H1 (cell line): ENCODE data around the gene LONP2. TPM values are rescaled to one million over a fixed set of nuclear protein-coding genes. Genes with fewer than 3 reads are reported as not detected.

Experiments
- CTCF ChIA-PET: fragments of 300-600 bp; sonication (Branson Sonifier 250); formaldehyde crosslinking; loops from one replicate; lab custom pipeline; 2021; ENCODE audit not compliant: partially characterized antibody; lab: Charles Lee
- POLR2A ChIA-PET: fragments of 300-600 bp; sonication (Branson Sonifier 250); formaldehyde crosslinking; loops from one replicate; lab custom pipeline; 2021; ENCODE audit warnings: inconsistent platforms; ENCODE audit not compliant: partially characterized antibody; lab: Charles Lee
- DNase-seq, 2 experiments: peaks; one replicate each; pipeline versions ENCODE4 v3.0.0 to v3.0.0-alpha.2; 2010 to 2022; ENCODE audit warnings: low spot score in 2 of 2, low read depth in 1 of 2, mixed read lengths in 1 of 2
- FAIRE-seq: peaks from 2 replicates; lab custom pipeline; 2011; peaks lifted over from hg19 to GRCh38; lab: Jason Lieb, UNC
- H2AFZ ChIP-seq: 2 replicates; pipeline ENCODE4 v1.8.1; 2012; ENCODE audit warnings: low read length, inconsistent platforms
- H2AK5ac ChIP-seq: 2 replicates; pipeline ENCODE4 v1.6.1; 2013; ENCODE audit warnings: low read depth, low read length
- H2BK120ac ChIP-seq: replicated peaks from 2 replicates; pipeline ENCODE3; 2013; ENCODE audit warnings: low read depth, low read length, inconsistent platforms
- H2BK12ac ChIP-seq: 2 replicates; pipeline ENCODE4 v1.6.1; 2013; ENCODE audit warnings: low read depth, low read length
- H2BK15ac ChIP-seq: 2 replicates; pipeline ENCODE4 v1.6.1; 2013; ENCODE audit warnings: low read length
- H2BK20ac ChIP-seq: 2 replicates; pipeline ENCODE4 v1.6.1; 2013; ENCODE audit warnings: low read length
- H2BK5ac ChIP-seq: 2 replicates; pipeline ENCODE4 v1.6.1; 2013; ENCODE audit warnings: low read depth, low read length
- H3K14ac ChIP-seq: 2 replicates; pipeline ENCODE4 v1.6.1; 2013; ENCODE audit warnings: inconsistent platforms; ENCODE audit not compliant: insufficient read length
- H3K18ac ChIP-seq: 2 replicates; pipeline ENCODE4 v1.6.1; 2013; ENCODE audit warnings: low read length; ENCODE audit errors: extremely low read depth
- H3K23ac ChIP-seq: 2 replicates; pipeline ENCODE4 v1.6.1; 2013; ENCODE audit warnings: inconsistent platforms; ENCODE audit not compliant: insufficient read length
- H3K23me2 ChIP-seq: 2 replicates; pipeline ENCODE4 v1.6.1; 2013; ENCODE audit warnings: low read depth, low read length
- H3K27ac ChIP-seq: 2 replicates; pipeline ENCODE4 v1.6.1; 2011; ENCODE audit warnings: low read depth, low read length, inconsistent platforms
- H3K27me3 ChIP-seq, 4 experiments: replicated peaks in 1 of 4; 1 replicate in 1 of 4; 2 replicates in 3 of 4; pipeline versions ENCODE4 v1.6.1 to v1.8.1; 2011 to 2013; ENCODE audit warnings: low read length in 3 of 4, mild to moderate bottlenecking in 3 of 4, inconsistent platforms in 2 of 4, mixed read lengths in 2 of 4, moderate library complexity in 1 of 4; ENCODE audit not compliant: control insufficient read depth in 3 of 4, insufficient read depth in 3 of 4; ENCODE audit errors: extremely low read depth in 1 of 4
- H3K36me3 ChIP-seq, 4 experiments: 2 replicates each; pipeline versions ENCODE4 v1.6.1 to v1.8.1; 2011 to 2013; ENCODE audit warnings: mild to moderate bottlenecking in 4 of 4, low read length in 3 of 4, moderate library complexity in 2 of 4, control low read depth in 1 of 4, inconsistent platforms in 1 of 4; ENCODE audit not compliant: insufficient read depth in 4 of 4, control insufficient read depth in 2 of 4
- H3K4ac ChIP-seq: replicated peaks from 2 replicates; pipeline ENCODE3; 2013; ENCODE audit warnings: low read length, low read depth, mixed read lengths, inconsistent platforms; ENCODE audit not compliant: insufficient read length
- H3K4me1 ChIP-seq, 4 experiments: replicated peaks in 1 of 4; 1 replicate in 1 of 4; 2 replicates in 3 of 4; pipeline versions ENCODE4 v1.6.1 to v1.8.1; 2011 to 2013; ENCODE audit warnings: low read length in 3 of 4, inconsistent platforms in 2 of 4, mixed read lengths in 1 of 4; ENCODE audit not compliant: insufficient read depth in 4 of 4, control insufficient read depth in 3 of 4
- H3K4me2 ChIP-seq, 2 experiments: 2 replicates each; pipeline versions ENCODE4 v1.6.1 to v1.8.1; 2011 to 2013; ENCODE audit warnings: low read depth in 2 of 2, low read length in 2 of 2, control low read depth in 1 of 2, inconsistent platforms in 1 of 2, mild to moderate bottlenecking in 1 of 2; ENCODE audit not compliant: insufficient read depth in 1 of 2
- H3K4me3 ChIP-seq, 4 experiments: fragments of 200-600, 300-600 bp in 1 of 4; sonication (generic), shearing (Covaris generic), sonication (Bioruptor Twin) in 1 of 4; 2 replicates each; pipeline versions ENCODE4 v1.5.1 to v1.8.1; 2011 to 2016; ENCODE audit warnings: low read length in 4 of 4, low read depth in 3 of 4, control low read depth in 2 of 4, inconsistent platforms in 2 of 4, mild to moderate bottlenecking in 2 of 4, mixed read lengths in 1 of 4, moderate library complexity in 1 of 4; ENCODE audit not compliant: insufficient read depth in 2 of 4; ENCODE audit errors: extremely low read depth in 1 of 4
- H3K56ac ChIP-seq: replicated peaks from 2 replicates; pipeline ENCODE3; 2013; ENCODE audit warnings: low read depth, mild to moderate bottlenecking, mixed read lengths, low read length, inconsistent platforms; ENCODE audit not compliant: insufficient read length
- H3K79me1 ChIP-seq: 2 replicates; pipeline ENCODE4 v1.6.1; 2013; ENCODE audit warnings: low read depth, low read length, control low read depth
- H3K79me2 ChIP-seq, 2 experiments: 2 replicates each; pipeline versions ENCODE4 v1.6.1 to v1.8.1; 2012 to 2013; ENCODE audit warnings: low read length in 2 of 2, mild to moderate bottlenecking in 2 of 2, inconsistent platforms in 1 of 2; ENCODE audit not compliant: insufficient read depth in 2 of 2, control insufficient read depth in 1 of 2
- H3K9ac ChIP-seq, 4 experiments: replicated peaks in 1 of 4; 1 replicate in 1 of 4; 2 replicates in 3 of 4; pipeline versions ENCODE4 v1.6.1 to v1.8.1; 2011 to 2013; ENCODE audit warnings: low read depth in 3 of 4, low read length in 3 of 4, control low read depth in 2 of 4, mild to moderate bottlenecking in 2 of 4, moderate library complexity in 2 of 4, inconsistent platforms in 1 of 4; ENCODE audit errors: extremely low read depth in 1 of 4
- H3K9me3 ChIP-seq, 2 experiments: 2 replicates each; pipeline versions ENCODE4 v1.6.1 to v1.8.1; 2012 to 2013; ENCODE audit warnings: mild to moderate bottlenecking in 2 of 2, moderate library complexity in 2 of 2, control low read depth in 1 of 2, inconsistent platforms in 1 of 2, low read depth in 1 of 2, low read length in 1 of 2, mixed read lengths in 1 of 2; ENCODE audit not compliant: insufficient read depth in 2 of 2
- H4K20me1 ChIP-seq, 2 experiments: replicated peaks in 1 of 2; 2 replicates each; pipeline versions ENCODE3 to v1.8.1; 2011 to 2013; ENCODE audit warnings: inconsistent platforms in 2 of 2, low read length in 2 of 2, mild to moderate bottlenecking in 1 of 2; ENCODE audit not compliant: insufficient read depth in 2 of 2, control insufficient read depth in 1 of 2
- H4K5ac ChIP-seq: 2 replicates; pipeline ENCODE4 v1.6.1; 2013; ENCODE audit warnings: low read length, low read depth, mixed read lengths, inconsistent platforms; ENCODE audit not compliant: insufficient read length
- H4K8ac ChIP-seq: 2 replicates; pipeline ENCODE4 v1.8.0; 2013; ENCODE audit warnings: mild to moderate bottlenecking, moderate library complexity, low read length, inconsistent platforms; ENCODE audit not compliant: insufficient read depth; ENCODE audit errors: extremely low read depth
- H4K91ac ChIP-seq: replicated peaks from 2 replicates; pipeline ENCODE3; 2013; ENCODE audit warnings: low read length, mixed read lengths, inconsistent platforms; ENCODE audit not compliant: insufficient read length
- EGR1 ChIP-seq: IDR thresholded peaks from 2 replicates; pipeline ENCODE4 v1.6.1; 2011; ENCODE audit warnings: low read depth, low read length, borderline replicate concordance
- JUND ChIP-seq: IDR thresholded peaks from 2 replicates; pipeline ENCODE4 v1.6.1; 2011; ENCODE audit warnings: mild to moderate bottlenecking, improper control_type of control experiment, low read length
- POU5F1 ChIP-seq: IDR thresholded peaks from 2 replicates; pipeline ENCODE4 v1.6.1; 2011; ENCODE audit warnings: low read depth, mild to moderate bottlenecking, low read length, moderate library complexity
- SAP30 ChIP-seq: fragments of 300-600 bp; sonication (generic); IDR thresholded peaks from 2 replicates; pipeline ENCODE4 v1.7.1; 2012; ENCODE audit warnings: low read length, moderate library complexity, mild to moderate bottlenecking, inconsistent platforms; ENCODE audit not compliant: insufficient read depth, insufficient replicate concordance
- SP1 ChIP-seq: IDR thresholded peaks from 2 replicates; pipeline ENCODE4 v1.6.1; 2011; ENCODE audit warnings: low read depth, low read length
- SUZ12 ChIP-seq: fragments of 200-600 bp; sonication (generic); IDR thresholded peaks from 2 replicates; pipeline ENCODE4 v1.6.1; 2012; ENCODE audit warnings: mild to moderate bottlenecking, inconsistent platforms, low read length, moderate library complexity, mixed read lengths
- TAF7 ChIP-seq: optimal IDR thresholded peaks from 2 replicates; pipeline ENCODE3; 2011; ENCODE audit warnings: low read depth, mild to moderate bottlenecking, inconsistent platforms, low read length, moderate library complexity, borderline replicate concordance
- TCF12 ChIP-seq: IDR thresholded peaks from 2 replicates; pipeline ENCODE4 v1.6.1; 2011; ENCODE audit warnings: low read depth, mild to moderate bottlenecking, low read length
- WGBS, 2 experiments: shearing (Covaris generic) in 1 of 2; methylation state at CpG; one replicate each; pipeline versions ENCODE4 v1.1.6 to v1.1.7; 2013 to 2015; ENCODE audit warnings: low lambda C conversion rate in 2 of 2, mixed read lengths in 2 of 2, inconsistent platforms in 1 of 2, low coverage in 1 of 2, missing lambda C conversion rate in 1 of 2; ENCODE audit not compliant: insufficient replicate concordance in 2 of 2, insufficient coverage in 1 of 2, insufficient read length in 1 of 2; ENCODE audit errors: extremely low coverage in 1 of 2, missing lambda C conversion rate in 1 of 2; 5-methylcytosine and 5-hydroxymethylcytosine counted together
- polyA plus RNA-seq, 7 experiments: library from polyadenylated mRNA; depleted of rRNA in 3 of 7; stranded (reverse) in 5 of 7; unstranded in 2 of 7; fragments of >200 nt in 5 of 7; fragments of 200-250 nt in 2 of 7; gene quantifications; 1 replicate in 5 of 7; 2 replicates in 1 of 7; 4 replicates in 1 of 7; pipeline versions ENCODE4 v1.2.1 to v1.2.3, GENCODE V29; 2011 to 2013; ENCODE audit warnings: missing spikeins in 2 of 7, mixed read lengths in 2 of 7
- total RNA-seq: library from RNA; stranded (reverse); fragmentation: NEBNext Ultra II Directional; extraction: Animal tissue kit (Norgen Biotek cat#: 25700); gene quantifications from 2 replicates; pipeline ENCODE4 v1.2.1, GENCODE V29; 2021

LONP2 gene
- total and polyA plus RNA-seq, 2 of the 8 experiments (the other 6 are each of a cell fraction or from before 2014, with no cell fraction given), result 8.1 to 23.1 TPM

DNA sequence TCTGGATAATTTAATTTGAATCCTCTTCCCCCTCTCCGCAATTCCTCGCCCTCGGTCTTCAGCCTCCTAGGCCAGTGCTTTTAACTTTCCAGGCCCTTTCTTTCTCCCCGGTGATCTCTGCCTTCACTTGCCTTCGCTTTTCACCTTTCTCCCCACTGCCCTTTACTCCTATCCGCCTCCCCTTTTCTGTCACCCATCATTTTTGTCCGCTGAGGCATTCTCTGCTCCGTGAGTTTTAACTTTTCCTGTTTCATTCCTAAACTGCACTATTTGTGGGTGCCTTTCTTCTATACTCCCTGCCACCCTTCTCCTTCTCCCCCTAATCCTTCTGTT, 729 bp downstream of the LONP2 start:
- Histone ChIP-seq H4K91ac (no peak overlapping the region), H2BK120ac (no peak overlapping the region), H3K27ac (no peak overlapping the region), H3K4me3 (peak overlapping the region; percentile 72 to 88 (median 80))
- POLR2A ChIA-PET, result no interaction called here
- 16% methylated on average over 8 of the region's 8 CpGs; no CpG with 5 or more reads in 1 of the 2 experiments for WGBS, 2 experiments
- no peak for TF ChIP-seq POU5F1
- TF ChIP-seq TCF12, result no peak
- TF ChIP-seq SUZ12, result no peak
- TF ChIP-seq EGR1, result no peak
- TF ChIP-seq SP1, result no peak
- peak; percentile 78 for TF ChIP-seq SAP30
- no peak for TF ChIP-seq TAF7
- TF ChIP-seq JUND, result no peak
- TF ChIP-seq, all 59 proteins: peak for 1
- Histone ChIP-seq H3K79me1 (no peaks in the 10 kb centered on the region), H3K56ac (no peak overlapping the region), H3K23ac (no peak overlapping the region), H3K9me3 (no peaks in the 10 kb centered on the region), H3K4me1 (peaks cover 0 to 5% (median 2%) of the 10 kb centered on the region in 4 experiments; a peak in 3 of 7 replicates), H2BK20ac (no peak overlapping the region), H3K27me3 (no peaks in the 10 kb centered on the region), H3K36me3 (no peaks in the 10 kb centered on the region), H3K9ac (peak overlapping the region; percentile 73 to 88 (median 76); a peak in 6 of 7 replicates), H2AFZ (0 out of 2 replicates have a peak overlapping the region, but pooled peaks have one; percentile 10), H2BK5ac (no peak overlapping the region), H4K20me1 (peaks cover 0 to 1% of the 10 kb centered on the region in 2 experiments), H3K18ac (no peak overlapping the region), H4K5ac (no peak overlapping the region), H3K23me2 (peaks cover 6% of the 10 kb centered on the region; the same call in 1 of the 2 replicates), H3K14ac (no peak overlapping the region), H2BK15ac (no peak overlapping the region), H2AK5ac (no peak overlapping the region), H3K4me2 (peak overlapping the region; percentile 80 to 85), H4K8ac (no peak overlapping the region), H3K79me2 (peaks cover 2 to 22% of the 10 kb centered on the region in 2 experiments; a peak in 2 of 4 replicates), H3K4ac (no peak overlapping the region), H2BK12ac (no peak overlapping the region)
- no peak for DNase-seq
- FAIRE-seq, result no peak
- CTCF ChIA-PET, result no interaction called here
